DMS53 (cell line): Measurements from ENCODE around the gene SH3GL1.

Experiments
- DNase-seq: peaks from one replicate; lab custom pipeline; 2025; lab: John Stamatoyannopoulos, UW

SH3GL1 gene

GRCh38 chr19:4342615-4343369 is 57.6 kb downstream of the SH3GL1 start:
- DNase-seq = peak; percentile 99

DNA sequence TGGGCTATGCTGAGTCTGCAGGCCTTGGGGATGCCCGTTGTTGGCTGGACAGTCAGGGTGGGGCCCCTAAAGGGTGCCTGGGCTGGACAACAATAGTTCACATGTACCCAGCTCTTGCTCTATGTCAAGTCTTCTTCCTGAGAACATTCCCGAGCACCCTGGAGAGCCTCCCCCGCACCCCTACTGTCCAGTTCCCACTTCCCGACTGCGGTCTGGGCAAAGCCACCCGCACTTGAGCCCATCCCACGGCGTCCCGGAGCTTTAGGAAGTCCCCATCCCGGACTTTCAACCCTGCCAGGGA is 58.1 kb downstream of the SH3GL1 start:
- no peak for DNase-seq

DNA sequence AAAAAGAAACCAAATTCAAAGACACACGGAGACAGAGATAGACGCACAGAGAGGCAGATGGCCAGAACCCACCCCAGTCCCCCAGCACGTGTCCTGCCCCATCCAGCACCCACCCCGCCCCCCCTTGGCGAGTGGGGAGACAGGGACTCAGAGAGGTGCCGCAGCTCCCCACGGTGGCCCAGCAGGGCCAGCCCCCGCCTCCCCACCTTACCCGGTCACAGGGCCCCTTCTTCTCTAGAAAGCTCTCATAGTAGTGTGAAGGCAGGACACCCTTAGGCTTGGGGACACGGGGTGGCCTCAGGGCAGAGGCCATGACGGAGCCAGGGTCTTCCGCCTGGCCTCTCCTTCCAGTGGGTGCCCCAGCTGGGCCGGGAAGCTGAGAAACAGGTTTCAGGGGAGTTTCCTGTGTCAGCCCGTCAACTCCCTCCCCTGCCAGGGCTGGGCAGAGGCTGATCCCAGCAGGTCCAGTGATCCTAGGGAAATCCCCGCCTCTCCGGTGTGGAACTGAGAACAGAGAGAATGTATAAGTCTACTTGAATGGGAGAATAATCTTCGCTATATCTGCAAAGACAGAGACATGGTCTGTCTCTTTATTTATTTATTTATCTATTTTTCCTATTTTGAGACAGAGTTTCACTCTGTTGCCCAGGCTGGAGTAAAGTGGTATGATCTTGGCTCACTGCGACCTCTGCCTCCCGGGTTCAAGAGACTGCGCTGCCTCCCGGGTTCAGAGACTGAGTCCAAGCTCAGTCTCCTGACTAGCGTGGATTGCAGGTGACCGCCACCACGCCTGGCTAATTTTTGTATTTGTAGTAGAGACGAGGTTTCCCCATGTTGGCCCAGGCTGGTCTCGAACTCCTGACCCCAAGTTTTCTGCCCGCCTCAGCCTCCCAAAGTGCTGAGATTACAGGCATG is 61.6 kb downstream of the SH3GL1 start, which contains the start of gene STAP2:
TSS of gene STAP2 (minus strand) at position 387 of the 915 bp plus-strand sequence. CDS start at position 313, 74 bp downstream.
- DNase-seq = peak; percentile 89

DNA sequence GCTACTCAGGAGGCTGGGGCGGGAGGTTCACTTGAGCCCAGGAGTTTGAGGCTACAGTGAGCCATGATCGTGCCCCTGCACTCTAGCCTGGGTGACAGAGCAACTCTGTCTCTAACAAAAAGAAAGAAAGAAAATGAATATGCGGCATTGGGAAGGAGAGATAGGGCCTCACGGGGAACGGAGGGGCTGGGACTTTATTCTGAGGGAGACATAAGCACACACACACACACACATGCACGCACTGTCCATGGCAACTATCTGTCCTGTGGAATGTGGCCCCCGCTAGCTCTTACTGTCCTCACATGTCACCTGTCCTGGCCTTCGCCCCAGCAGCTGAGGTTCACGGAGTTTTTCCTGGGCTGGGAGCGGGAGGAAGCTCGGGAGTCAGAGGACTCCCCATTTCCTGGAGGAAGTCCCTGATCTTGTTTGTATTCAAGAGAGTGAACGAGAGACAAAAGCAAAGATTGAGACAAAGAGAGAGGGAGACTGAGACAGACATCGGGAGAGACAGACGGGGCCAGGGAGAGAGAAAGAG is 62.4 kb downstream of the SH3GL1 start:
- peak; percentile 70 for DNase-seq

DNA sequence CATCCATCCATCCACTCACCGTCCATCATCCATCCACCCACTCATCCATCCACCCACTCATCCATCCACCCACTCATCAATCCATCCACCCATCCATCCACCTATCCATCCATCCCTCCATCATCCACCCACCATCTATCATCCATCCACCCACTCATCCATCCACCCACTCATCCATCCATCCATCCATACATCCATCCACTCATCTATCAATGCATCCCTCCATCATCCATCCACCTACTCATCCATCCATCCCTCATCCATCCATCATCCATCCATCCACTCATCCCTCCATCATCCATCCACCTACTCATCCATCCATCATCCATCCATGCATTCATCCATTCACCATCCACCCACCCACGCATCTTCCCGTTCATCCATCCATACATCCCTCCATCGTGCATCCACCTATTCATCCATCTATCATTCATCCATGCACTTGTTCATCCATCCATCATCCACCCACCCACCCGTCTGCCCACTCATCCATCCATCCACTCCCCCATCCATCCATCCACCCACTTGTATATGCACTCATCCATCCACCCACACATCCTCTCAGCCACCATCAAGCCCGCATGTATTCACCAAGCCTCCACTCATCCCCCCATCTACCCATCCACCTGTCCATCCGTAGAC is 65.3 kb downstream of the SH3GL1 start:
- no peak for DNase-seq

DNA sequence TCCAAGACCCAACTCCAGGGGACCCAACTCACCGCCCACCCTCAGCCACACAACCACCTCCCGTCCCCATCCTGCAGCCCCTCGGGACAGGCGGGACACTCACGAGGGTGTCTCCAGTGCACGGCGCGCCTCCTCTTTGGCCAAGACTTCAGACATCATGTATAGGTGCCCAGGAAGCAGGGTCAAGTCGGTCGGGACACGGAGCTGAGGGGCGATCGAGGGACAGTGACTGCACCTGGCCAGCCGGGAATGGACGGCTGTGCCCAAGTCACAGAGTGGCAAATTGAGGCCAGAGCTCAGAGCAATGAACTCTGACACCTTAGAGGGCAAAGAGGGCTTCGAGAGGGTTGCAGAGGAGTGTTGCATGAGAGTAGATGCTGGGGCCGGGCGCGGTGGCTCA is 70.5 kb downstream of the SH3GL1 start:
- no peak for DNase-seq

GRCh38 chr19:4328991-4329681 is 71.2 kb downstream of the SH3GL1 start:
- DNase-seq = peak; percentile 56

GRCh38 chr19:4328243-4328990 is 71.9 kb downstream of the SH3GL1 start:
- peak; percentile 97 for DNase-seq

GRCh38 chr19:4327877-4328242 is 72.5 kb downstream of the SH3GL1 start:
- peak; percentile 85 for DNase-seq

DNA sequence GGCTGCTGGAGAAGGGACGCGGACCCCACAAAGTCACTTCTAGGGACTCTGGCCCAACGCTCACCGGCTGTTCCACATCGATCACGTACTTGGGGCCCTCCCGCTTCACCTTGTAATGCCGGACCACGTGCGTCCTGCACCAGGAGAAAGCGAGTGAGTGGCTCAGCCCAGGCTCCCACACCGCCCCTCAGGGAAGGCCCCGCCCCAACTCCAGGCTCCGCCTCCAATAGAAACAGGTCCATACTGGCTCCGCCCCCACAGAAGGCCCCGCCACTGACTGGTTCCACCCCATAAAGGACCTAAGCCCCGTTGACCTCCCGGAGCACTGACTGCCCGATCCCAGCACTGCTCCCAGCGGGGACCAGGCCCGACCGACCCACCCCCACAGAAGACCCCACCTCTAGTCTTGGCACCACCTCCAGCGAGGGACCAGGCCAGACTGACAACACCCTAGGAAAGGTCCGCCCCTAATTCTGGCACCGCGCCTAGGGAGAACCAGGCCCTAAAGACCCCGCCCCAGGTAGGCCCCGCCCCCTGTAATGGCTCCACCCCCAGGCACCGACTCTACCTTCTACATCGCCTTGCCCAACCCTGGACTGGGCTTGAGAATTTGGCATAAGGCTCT is 73.0 kb downstream of the SH3GL1 start:
- peak; percentile 73 for DNase-seq

DNA sequence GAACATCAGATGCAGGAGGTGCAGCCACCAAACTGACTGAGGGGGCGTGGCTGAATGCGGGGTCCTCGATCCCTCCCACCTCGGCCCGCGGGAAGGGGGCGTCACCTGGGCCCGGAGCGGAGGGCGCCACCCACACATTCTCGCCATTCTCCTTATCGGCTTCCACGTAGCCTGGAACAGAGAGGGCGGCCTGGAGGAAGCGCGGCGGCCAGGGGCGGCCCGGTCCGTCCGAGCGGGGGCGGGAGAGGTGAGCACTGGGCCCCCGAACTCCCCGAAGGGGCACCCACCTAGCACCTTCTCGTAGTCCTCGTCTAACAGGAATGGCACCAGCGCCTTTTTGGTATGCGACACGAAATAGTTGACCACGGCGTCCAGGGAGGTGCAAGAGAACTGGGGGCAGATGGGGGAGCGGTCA is 73.5 kb downstream of the SH3GL1 start:
- DNase-seq = no peak

GRCh38 chr19:4326215-4326836 is 74.0 kb downstream of the SH3GL1 start:
- DNase-seq = no peak

GRCh38 chr19:4324228-4324627 is 76.1 kb downstream of the SH3GL1 start:
- no peak for DNase-seq

- DNase-seq = no peak
Measured at GRCh38 chr19:4323692-4324091, 76.7 kb downstream of the SH3GL1 start.

DNA sequence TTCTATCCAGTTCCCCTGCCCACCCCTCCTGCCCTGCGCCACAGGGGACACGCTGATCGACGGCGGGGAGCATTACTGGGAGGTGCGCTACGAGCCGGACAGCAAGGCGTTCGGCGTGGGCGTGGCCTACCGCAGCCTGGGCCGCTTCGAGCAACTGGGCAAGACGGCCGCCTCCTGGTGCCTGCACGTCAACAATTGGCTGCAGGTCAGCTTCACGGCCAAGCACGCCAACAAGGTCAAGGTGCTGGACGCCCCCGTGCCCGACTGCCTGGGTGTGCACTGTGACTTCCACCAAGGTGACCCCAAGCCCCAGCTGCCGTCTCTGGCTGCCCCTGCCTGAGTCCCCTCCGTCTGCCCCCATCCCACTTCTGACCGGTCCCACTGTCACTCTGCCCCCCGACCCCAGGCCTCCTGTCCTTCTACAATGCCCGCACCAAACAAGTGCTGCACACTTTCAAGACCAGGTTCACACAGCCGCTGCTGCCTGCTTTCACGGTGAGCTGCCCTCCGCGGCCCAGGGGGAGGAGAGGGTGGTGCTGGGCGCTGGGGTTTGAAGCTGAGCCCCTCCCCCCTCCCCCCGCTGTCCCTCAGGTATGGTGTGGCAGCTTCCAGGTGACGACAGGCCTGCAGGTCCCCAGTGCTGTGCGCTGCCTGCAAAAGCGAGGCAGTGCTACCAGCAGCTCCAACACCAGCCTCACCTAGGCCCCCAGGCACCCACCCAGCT is 77.2 kb downstream of the SH3GL1 start:
- peak; percentile 77 for DNase-seq

GRCh38 chr19:4320419-4320818 is 79.9 kb downstream of the SH3GL1 start:
- no peak for DNase-seq

DNA sequence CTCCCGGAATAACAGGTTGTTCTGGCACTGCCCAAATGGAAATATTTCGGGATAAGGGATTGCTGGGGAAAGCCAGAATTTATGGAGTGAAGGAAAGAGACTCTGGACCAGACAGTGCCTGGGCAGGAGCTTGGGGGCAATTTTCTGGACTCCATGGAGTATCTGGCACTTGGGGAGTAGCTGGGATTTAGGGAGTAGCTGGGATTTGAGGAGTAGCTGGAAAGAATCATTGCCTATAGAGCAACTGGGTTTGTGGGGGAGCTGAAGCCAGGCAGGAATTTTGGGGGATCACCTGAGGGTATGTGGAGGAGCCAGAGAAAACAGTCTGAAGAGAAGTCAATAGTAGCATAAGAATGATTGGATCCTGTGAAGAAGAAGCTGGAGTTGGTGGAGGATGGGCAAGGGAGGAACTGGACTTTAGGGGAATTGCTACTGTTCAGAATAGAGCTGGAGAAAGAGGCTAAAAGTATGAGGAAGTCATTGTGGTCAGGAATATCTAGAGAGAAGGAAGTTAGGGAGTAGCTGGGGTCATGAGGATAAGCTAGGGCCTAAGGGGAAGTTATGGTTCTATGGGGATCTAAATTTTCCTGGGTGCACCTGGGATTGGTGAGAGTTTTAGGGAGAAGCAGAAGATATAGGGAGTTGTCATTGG is 81.2 kb downstream of the SH3GL1 start:
- DNase-seq = no peak

- DNase-seq = no peak
Measured at GRCh38 chr19:4318460-4318859, 81.9 kb downstream of the SH3GL1 start.

DNA sequence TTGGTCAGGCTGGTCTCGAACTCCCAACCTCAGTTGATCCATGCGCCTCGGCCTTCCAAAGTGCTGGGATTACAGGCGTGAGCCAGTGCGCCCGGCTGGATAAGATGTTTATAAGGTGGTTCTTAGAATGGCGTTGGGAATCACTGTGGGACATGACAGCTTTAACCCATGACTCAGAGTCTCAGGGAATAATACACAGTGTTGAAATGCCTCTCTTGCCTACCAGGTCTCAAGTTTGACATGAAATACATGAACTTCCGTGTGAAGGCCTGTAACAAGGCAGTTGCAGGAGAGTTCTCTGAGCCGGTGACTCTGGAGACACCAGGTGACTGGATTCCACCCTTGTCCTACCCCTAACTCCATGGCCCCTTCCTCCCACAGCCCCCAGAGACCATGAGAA is 83.4 kb downstream of the SH3GL1 start:
- DNase-seq = no peak
